Measurements from ENCODE around the gene MIB1. TPM values are rescaled to one million over a fixed set of nuclear protein-coding genes. Genes with fewer than 3 reads are reported as not detected.

Gene MIB1
- total and polyA plus RNA-seq, 9 of the 15 experiments (the other 6 are each of a cell fraction or from before 2014, with no cell fraction given): 7.2 to 43.8 (median 23.2) TPM

- no peak for FAIRE-seq
- DNase-seq (ENCODE audit: extremely low read depth in 1 of 4, low spot score in 3 of 4): no peak
- Histone ChIP-seq H3K9ac (ENCODE audit: insufficient read depth in 1 of 2, low read depth in 2 of 2, low read length in 2 of 2) (no peak overlapping the region), H3K4me1 (replicated peaks in 1 of 2; ENCODE audit: control insufficient read depth in 2 of 2, insufficient read depth in 2 of 2, low read length in 2 of 2) (no peaks in the 10 kb centered on the region), H3K4me2 (ENCODE audit: insufficient read depth, low read length) (no peak overlapping the region), H3K36me3 (ENCODE audit: control insufficient read depth, insufficient read depth, low read length) (peaks cover 14% of the 10 kb centered on the region; the same call in 1 of the 3 replicates), H3K27ac (ENCODE audit: extremely low read depth, low read depth, low read length) (no peak overlapping the region), H3K4me3 (no peak overlapping the region), H3K9me1 (ENCODE audit: control insufficient read depth, insufficient read depth, low read length) (no peaks in the 10 kb centered on the region), H3K27me3 (ENCODE audit: control insufficient read depth in 2 of 2, insufficient read depth in 2 of 2, low read length in 2 of 2) (no peaks in the 10 kb centered on the region), H3K79me2 (ENCODE audit: control insufficient read depth, insufficient read depth, low read length) (no peaks in the 10 kb centered on the region), H3K9me3 (replicated peaks; ENCODE audit: control insufficient read depth, insufficient read depth, low read depth, low read length) (no peaks in the 10 kb centered on the region), H4K20me1 (replicated peaks; ENCODE audit: control insufficient read depth, insufficient read depth, low read length) (no peaks in the 10 kb centered on the region), H2AFZ (ENCODE audit: low read depth, low read length) (no peak overlapping the region)
- POLR2A ChIA-PET: interaction anchor here (0.6 to 0.8 kb wide), 3 partner anchors 148 to 315 kb away, joined by 3 to 5 read pairs (median 3); no protein-coding TSS in a partner anchor
- WGBS (ENCODE audit: insufficient coverage, low coverage, missing lambda C conversion rate): 81% methylated on average over 4 of the region's 4 CpGs
- ATAC-seq: no peak
- BruUV-seq (replicated peaks): no TSS peak
- CTCF ChIA-PET (ENCODE audit: low intra/inter-chr PET ratio): no interaction called here
- intact Hi-C loops (cut with micrococcal nuclease) (no loop called here), in situ Hi-C loops (cut with MboI) (no loop called here)
- TF ChIP-seq, protein P1, sequence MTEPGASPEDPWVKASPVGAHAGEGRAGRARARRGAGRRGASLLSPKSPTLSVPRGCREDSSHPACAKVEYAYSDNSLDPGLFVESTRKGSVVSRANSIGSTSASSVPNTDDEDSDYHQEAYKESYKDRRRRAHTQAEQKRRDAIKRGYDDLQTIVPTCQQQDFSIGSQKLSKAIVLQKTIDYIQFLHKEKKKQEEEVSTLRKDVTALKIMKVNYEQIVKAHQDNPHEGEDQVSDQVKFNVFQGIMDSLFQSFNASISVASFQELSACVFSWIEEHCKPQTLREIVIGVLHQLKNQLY (CRISPR knock-in tag; conservative IDR thresholded peaks at IDR 0.05): no peak
- TF ChIP-seq E2F5 (CRISPR knock-in tag; IDR thresholded peaks at IDR 0.05) (no peak), ZNF436 (CRISPR knock-in tag; IDR thresholded peaks at IDR 0.05) (no peak), POLR2A (conservative IDR thresholded peaks at IDR 0.05) (no peak), KDM2B (CRISPR knock-in tag; IDR thresholded peaks at IDR 0.05) (no peak), GABPA (tag; conservative IDR thresholded peaks at IDR 0.05; ENCODE audit: low read depth) (no peak), ZNF592 (IDR thresholded peaks at IDR 0.05) (no peak), ZNF79 (CRISPR knock-in tag; IDR thresholded peaks at IDR 0.05; ENCODE audit: low read depth) (no peak), CEBPG (CRISPR knock-in tag; IDR thresholded peaks at IDR 0.05) (no peak), CEBPG (tag; conservative IDR thresholded peaks at IDR 0.05 in 1 of 2, IDR thresholded peaks at IDR 0.05 in 1 of 2) (no peak), SIN3A (IDR thresholded peaks at IDR 0.05; ENCODE audit: borderline replicate concordance in 2 of 2, control insufficient read depth in 1 of 2, low read depth in 2 of 2, low read length in 2 of 2) (no peak)
- TF ChIP-seq, protein P2, sequence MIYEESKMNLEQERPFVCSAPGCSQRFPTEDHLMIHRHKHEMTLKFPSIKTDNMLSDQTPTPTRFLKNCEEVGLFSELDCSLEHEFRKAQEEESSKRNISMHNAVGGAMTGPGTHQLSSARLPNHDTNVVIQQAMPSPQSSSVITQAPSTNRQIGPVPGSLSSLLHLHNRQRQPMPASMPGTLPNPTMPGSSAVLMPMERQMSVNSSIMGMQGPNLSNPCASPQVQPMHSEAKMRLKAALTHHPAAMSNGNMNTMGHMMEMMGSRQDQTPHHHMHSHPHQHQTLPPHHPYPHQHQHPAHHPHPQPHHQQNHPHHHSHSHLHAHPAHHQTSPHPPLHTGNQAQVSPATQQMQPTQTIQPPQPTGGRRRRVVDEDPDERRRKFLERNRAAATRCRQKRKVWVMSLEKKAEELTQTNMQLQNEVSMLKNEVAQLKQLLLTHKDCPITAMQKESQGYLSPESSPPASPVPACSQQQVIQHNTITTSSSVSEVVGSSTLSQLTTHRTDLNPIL (CRISPR knock-in tag; IDR thresholded peaks at IDR 0.05): no peak
- TF ChIP-seq, protein P3, sequence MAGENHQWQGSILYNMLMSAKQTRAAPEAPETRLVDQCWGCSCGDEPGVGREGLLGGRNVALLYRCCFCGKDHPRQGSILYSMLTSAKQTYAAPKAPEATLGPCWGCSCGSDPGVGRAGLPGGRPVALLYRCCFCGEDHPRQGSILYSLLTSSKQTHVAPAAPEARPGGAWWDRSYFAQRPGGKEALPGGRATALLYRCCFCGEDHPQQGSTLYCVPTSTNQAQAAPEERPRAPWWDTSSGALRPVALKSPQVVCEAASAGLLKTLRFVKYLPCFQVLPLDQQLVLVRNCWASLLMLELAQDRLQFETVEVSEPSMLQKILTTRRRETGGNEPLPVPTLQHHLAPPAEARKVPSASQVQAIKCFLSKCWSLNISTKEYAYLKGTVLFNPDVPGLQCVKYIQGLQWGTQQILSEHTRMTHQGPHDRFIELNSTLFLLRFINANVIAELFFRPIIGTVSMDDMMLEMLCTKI (IDR thresholded peaks at IDR 0.05; ENCODE audit: partially characterized antibody): no peak
Measured at GRCh38 chr18:21826641-21827302, 86.2 kb downstream of the MIB1 start.
